HepG2 (cell line): ENCODE measurements around the gene ATP8B2. TPM values are rescaled to one million over a fixed set of nuclear protein-coding genes. Genes with fewer than 3 reads are reported as not detected.
A peak's percentile ranks its signal among the peaks of the same experiment; 100 is the strongest.

ENCODE experiments used
- BCL6 ChIP-seq: IDR thresholded peaks from 2 replicates; pipeline ENCODE4 v1.6.1; 2016; ENCODE audit warnings: missing genetic modification reagents, missing compliant biosample characterization
- FOXA3 ChIP-seq: IDR thresholded peaks from 2 replicates; pipeline ENCODE4 v1.6.1; 2016; ENCODE audit warnings: missing genetic modification reagents, missing compliant biosample characterization
- FOXJ3 ChIP-seq: sonication (generic); formaldehyde crosslinking; IDR thresholded peaks from 2 replicates; pipeline ENCODE4 v1.4.0; 2020; ENCODE audit warnings: missing genetic modification reagents, mild to moderate bottlenecking, borderline replicate concordance
- HDAC1 ChIP-seq: sonication (generic); formaldehyde crosslinking; IDR thresholded peaks from 2 replicates; pipeline ENCODE4 v1.5.1; 2020; ENCODE audit warnings: mild to moderate bottlenecking, missing genetic modification reagents
- HOXD1 ChIP-seq: sonication (generic); formaldehyde crosslinking; IDR thresholded peaks from 2 replicates; pipeline ENCODE4 v1.5.0; 2020; ENCODE audit warnings: missing genetic modification reagents
- KLF6 ChIP-seq: IDR thresholded peaks from 2 replicates; pipeline ENCODE4 v1.8.0; 2016; ENCODE audit warnings: missing biosample characterization, missing genetic modification reagents
- LCORL ChIP-seq, 2 experiments: fragments of 450-650 bp in 1 of 2; sonication (generic) in 1 of 2; formaldehyde crosslinking in 1 of 2; IDR thresholded peaks; 2 replicates each; pipeline versions ENCODE4 v1.5.0 to v1.6.1; 2017 to 2020; ENCODE audit warnings: antibody characterized with exemption in 1 of 2, missing genetic modification reagents in 1 of 2
- MAFG ChIP-seq: sonication (generic); formaldehyde crosslinking; IDR thresholded peaks from 2 replicates; pipeline ENCODE4 v1.5.1; 2020; ENCODE audit warnings: mild to moderate bottlenecking, missing genetic modification reagents
- MEIS1 ChIP-seq: sonication (generic); formaldehyde crosslinking; IDR thresholded peaks from 2 replicates; pipeline ENCODE4 v1.9.0; 2021; ENCODE audit warnings: mild to moderate bottlenecking, missing genetic modification reagents, moderate library complexity, borderline replicate concordance
- RARA ChIP-seq: IDR thresholded peaks from 2 replicates; pipeline ENCODE4 v1.6.1; 2016; ENCODE audit warnings: missing genetic modification reagents, missing compliant biosample characterization
- SOX13 ChIP-seq, 3 experiments: fragments of 450-650 bp in 1 of 3; sonication (generic) in 1 of 3; formaldehyde crosslinking in 1 of 3; IDR thresholded peaks in 2 of 3; conservative IDR thresholded peaks in 1 of 3; 2 replicates each; pipeline versions ENCODE4 v1.5.0 to v1.6.1; 2016 to 2020; ENCODE audit warnings: antibody characterized with exemption in 1 of 3, mild to moderate bottlenecking in 1 of 3, missing compliant biosample characterization in 1 of 3, missing genetic modification reagents in 1 of 3, moderate library complexity in 1 of 3
- TEAD2 ChIP-seq: sonication (generic); formaldehyde crosslinking; IDR thresholded peaks from 2 replicates; pipeline ENCODE4 v1.9.0; 2021; ENCODE audit warnings: missing genetic modification reagents
- ZBTB42 ChIP-seq: sonication (generic); formaldehyde crosslinking; IDR thresholded peaks from 2 replicates; pipeline ENCODE4 v1.5.0; 2020; ENCODE audit warnings: mild to moderate bottlenecking, missing genetic modification reagents
- ZNF44 ChIP-seq: sonication (generic); formaldehyde crosslinking; IDR thresholded peaks from 2 replicates; pipeline ENCODE4 v1.5.1; 2020; ENCODE audit warnings: mild to moderate bottlenecking, missing genetic modification reagents
- ZNF530 ChIP-seq: sonication (generic); formaldehyde crosslinking; IDR thresholded peaks from 2 replicates; pipeline ENCODE4 v1.5.0; 2020; ENCODE audit warnings: low read depth, mild to moderate bottlenecking, missing genetic modification reagents
- ZNF75D ChIP-seq: sonication (generic); formaldehyde crosslinking; IDR thresholded peaks from 2 replicates; pipeline ENCODE4 v1.8.1; 2023; ENCODE audit warnings: missing genetic modification reagents, mild to moderate bottlenecking, borderline replicate concordance
- polyA plus RNA-seq, 8 experiments: library from polyadenylated mRNA; depleted of rRNA in 3 of 8; stranded (reverse) in 7 of 8; unstranded in 1 of 8; fragments of >200 nt; fragmentation: Illumina TruSeq in 4 of 8; extraction: Trizol in 4 of 8; gene quantifications; 2 replicates each; pipeline versions ENCODE4 v1.2.1 to v1.2.3, GENCODE V29; 2011 to 2016; ENCODE audit warnings: low read depth in 4 of 8, missing spikeins in 1 of 8, mixed read lengths in 1 of 8; ENCODE audit not compliant: insufficient read depth in 1 of 8
- total RNA-seq, 5 experiments: library from RNA; depleted of rRNA; stranded (reverse); fragments of >200 nt; fragmentation: Illumina TruSeq; extraction: Trizol; gene quantifications; 2 replicates each; pipeline ENCODE4 v1.2.3, GENCODE V29; 2016; ENCODE audit warnings: low read depth in 1 of 5
- TF ChIP-seq, protein P1 (sequence below): sonication (generic); formaldehyde crosslinking; IDR thresholded peaks from 2 replicates; pipeline ENCODE4 v1.5.0; 2020; ENCODE audit warnings: mild to moderate bottlenecking, missing genetic modification reagents, borderline replicate concordance
- TF ChIP-seq, protein P2 (sequence below): sonication (generic); formaldehyde crosslinking; IDR thresholded peaks from 2 replicates; pipeline ENCODE4 v1.9.0; 2021; ENCODE audit warnings: missing genetic modification reagents, mild to moderate bottlenecking, borderline replicate concordance
- TF ChIP-seq, protein P3 (sequence below): sonication (generic); formaldehyde crosslinking; IDR thresholded peaks from 2 replicates; pipeline ENCODE4 v1.4.0; 2020; ENCODE audit warnings: missing genetic modification reagents
- TF ChIP-seq, protein P4 (sequence below): sonication (generic); formaldehyde crosslinking; conservative IDR thresholded peaks from 2 replicates; pipeline ENCODE4 v1.4.0; 2020; ENCODE audit warnings: missing genetic modification reagents
- TF ChIP-seq, protein P5 (sequence below): IDR thresholded peaks from 2 replicates; pipeline ENCODE4 v1.6.1; 2012; ENCODE audit warnings: inconsistent platforms

The ATP8B2 gene
- total and polyA plus RNA-seq, 2 of the 13 experiments (the other 11 are each of a cell fraction or from before 2014, with no cell fraction given): 20.4 to 39.3 TPM

GRCh38 chr1:154351363-154352068, 26.2 kb downstream of the ATP8B2 start (continued):
- TF ChIP-seq, protein P1, sequence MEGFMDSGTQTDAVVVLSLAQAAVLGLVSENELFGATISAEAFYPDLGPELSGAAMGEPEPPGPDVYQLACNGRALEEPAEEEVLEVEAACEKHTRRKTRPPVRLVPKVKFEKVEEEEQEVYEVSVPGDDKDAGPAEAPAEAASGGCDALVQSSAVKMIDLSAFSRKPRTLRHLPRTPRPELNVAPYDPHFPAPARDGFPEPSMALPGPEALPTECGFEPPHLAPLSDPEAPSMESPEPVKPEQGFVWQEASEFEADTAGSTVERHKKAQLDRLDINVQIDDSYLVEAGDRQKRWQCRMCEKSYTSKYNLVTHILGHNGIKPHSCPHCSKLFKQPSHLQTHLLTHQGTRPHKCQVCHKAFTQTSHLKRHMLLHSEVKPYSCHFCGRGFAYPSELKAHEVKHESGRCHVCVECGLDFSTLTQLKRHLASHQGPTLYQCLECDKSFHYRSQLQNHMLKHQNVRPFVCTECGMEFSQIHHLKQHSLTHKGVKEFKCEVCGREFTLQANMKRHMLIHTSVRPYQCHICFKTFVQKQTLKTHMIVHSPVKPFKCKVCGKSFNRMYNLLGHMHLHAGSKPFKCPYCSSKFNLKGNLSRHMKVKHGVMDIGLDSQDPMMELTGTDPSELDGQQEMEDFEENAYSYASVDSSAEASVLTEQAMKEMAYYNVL (CRISPR knock-in tag): peak; percentile 25; the same call in 1 of the 2 replicates
- peak; percentile 53; the same call in 1 of the 2 replicates for TF ChIP-seq HDAC1 (CRISPR knock-in tag)
- TF ChIP-seq ZNF530 (CRISPR knock-in tag): no peak
- peak; percentile 54; the same call in 1 of the 2 replicates for TF ChIP-seq MEIS1 (CRISPR knock-in tag)
- no peak for TF ChIP-seq ZNF75D (CRISPR knock-in tag)
- no peak for TF ChIP-seq SOX13 (IDR thresholded peaks at IDR 0.05)
- TF ChIP-seq SOX13 (CRISPR knock-in tag; conservative IDR thresholded peaks at IDR 0.05 in 1 of 2, IDR thresholded peaks at IDR 0.05 in 1 of 2): peak in 1 of 2 experiments; percentile 46; a peak in 1 of 4 replicates
- TF ChIP-seq, protein P2, sequence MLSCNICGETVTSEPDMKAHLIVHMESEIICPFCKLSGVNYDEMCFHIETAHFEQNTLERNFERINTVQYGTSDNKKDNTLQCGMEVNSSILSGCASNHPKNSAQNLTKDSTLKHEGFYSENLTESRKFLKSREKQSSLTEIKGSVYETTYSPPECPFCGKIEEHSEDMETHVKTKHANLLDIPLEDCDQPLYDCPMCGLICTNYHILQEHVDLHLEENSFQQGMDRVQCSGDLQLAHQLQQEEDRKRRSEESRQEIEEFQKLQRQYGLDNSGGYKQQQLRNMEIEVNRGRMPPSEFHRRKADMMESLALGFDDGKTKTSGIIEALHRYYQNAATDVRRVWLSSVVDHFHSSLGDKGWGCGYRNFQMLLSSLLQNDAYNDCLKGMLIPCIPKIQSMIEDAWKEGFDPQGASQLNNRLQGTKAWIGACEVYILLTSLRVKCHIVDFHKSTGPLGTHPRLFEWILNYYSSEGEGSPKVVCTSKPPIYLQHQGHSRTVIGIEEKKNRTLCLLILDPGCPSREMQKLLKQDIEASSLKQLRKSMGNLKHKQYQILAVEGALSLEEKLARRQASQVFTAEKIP (CRISPR knock-in tag): no peak
- TF ChIP-seq, protein P3, sequence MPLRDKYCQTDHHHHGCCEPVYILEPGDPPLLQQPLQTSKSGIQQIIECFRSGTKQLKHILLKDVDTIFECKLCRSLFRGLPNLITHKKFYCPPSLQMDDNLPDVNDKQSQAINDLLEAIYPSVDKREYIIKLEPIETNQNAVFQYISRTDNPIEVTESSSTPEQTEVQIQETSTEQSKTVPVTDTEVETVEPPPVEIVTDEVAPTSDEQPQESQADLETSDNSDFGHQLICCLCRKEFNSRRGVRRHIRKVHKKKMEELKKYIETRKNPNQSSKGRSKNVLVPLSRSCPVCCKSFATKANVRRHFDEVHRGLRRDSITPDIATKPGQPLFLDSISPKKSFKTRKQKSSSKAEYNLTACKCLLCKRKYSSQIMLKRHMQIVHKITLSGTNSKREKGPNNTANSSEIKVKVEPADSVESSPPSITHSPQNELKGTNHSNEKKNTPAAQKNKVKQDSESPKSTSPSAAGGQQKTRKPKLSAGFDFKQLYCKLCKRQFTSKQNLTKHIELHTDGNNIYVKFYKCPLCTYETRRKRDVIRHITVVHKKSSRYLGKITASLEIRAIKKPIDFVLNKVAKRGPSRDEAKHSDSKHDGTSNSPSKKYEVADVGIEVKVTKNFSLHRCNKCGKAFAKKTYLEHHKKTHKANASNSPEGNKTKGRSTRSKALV: 0 out of 2 replicates have a peak, but pooled peaks have one; percentile 18
- TF ChIP-seq KLF6 (CRISPR knock-in tag): no peak
- TF ChIP-seq LCORL (IDR thresholded peaks at IDR 0.05): no peak
- peak; percentile 94 for TF ChIP-seq LCORL (CRISPR knock-in tag; IDR thresholded peaks at IDR 0.05)
- TF ChIP-seq FOXA3 (CRISPR knock-in tag): peak; percentile 92
- TF ChIP-seq HOXD1 (CRISPR knock-in tag): peak; percentile 93
- TF ChIP-seq ZBTB42 (CRISPR knock-in tag): no peak
- peak; percentile 41 for TF ChIP-seq RARA (CRISPR knock-in tag)
- no peak for TF ChIP-seq ZNF44 (CRISPR knock-in tag)
- TF ChIP-seq TEAD2 (CRISPR knock-in tag): no peak
- TF ChIP-seq MAFG (CRISPR knock-in tag): no peak
- peak; percentile 60 for TF ChIP-seq BCL6 (CRISPR knock-in tag)
- peak; percentile 29; the same call in 1 of the 2 replicates for TF ChIP-seq FOXJ3 (CRISPR knock-in tag)
- TF ChIP-seq, protein P4, sequence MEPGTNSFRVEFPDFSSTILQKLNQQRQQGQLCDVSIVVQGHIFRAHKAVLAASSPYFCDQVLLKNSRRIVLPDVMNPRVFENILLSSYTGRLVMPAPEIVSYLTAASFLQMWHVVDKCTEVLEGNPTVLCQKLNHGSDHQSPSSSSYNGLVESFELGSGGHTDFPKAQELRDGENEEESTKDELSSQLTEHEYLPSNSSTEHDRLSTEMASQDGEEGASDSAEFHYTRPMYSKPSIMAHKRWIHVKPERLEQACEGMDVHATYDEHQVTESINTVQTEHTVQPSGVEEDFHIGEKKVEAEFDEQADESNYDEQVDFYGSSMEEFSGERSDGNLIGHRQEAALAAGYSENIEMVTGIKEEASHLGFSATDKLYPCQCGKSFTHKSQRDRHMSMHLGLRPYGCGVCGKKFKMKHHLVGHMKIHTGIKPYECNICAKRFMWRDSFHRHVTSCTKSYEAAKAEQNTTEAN (CRISPR knock-in tag): 0 out of 2 replicates have a peak, but pooled peaks have one; percentile 27
- TF ChIP-seq, protein P5, sequence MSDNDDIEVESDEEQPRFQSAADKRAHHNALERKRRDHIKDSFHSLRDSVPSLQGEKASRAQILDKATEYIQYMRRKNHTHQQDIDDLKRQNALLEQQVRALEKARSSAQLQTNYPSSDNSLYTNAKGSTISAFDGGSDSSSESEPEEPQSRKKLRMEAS: 0 out of 2 replicates have a peak, but pooled peaks have one; percentile 13
